Measurements from ENCODE around the gene GPAM. TPM values are rescaled to one million over a fixed set of nuclear protein-coding genes. Genes with fewer than 3 reads are reported as not detected.

The GPAM gene
- total RNA-seq, 2 donors from 2014 or later, result 7.8 to 9.3 TPM

GRCh38 chr10:112140110-112140970, 43.2 kb downstream of the GPAM start:
- Histone ChIP-seq H3K27ac (no peak overlapping the region), H3K4me1 (no peaks in the 10 kb centered on the region), H3K36me3 (no peaks in the 10 kb centered on the region), H3K4me3 (no peak overlapping the region), H3K9me3 (no peaks in the 10 kb centered on the region), H3K27me3 (no peaks in the 10 kb centered on the region)
- peak; percentile 82 for TF ChIP-seq CTCF (IDR thresholded peaks at IDR 0.05)
- peak; percentile 60 for DNase-seq (ENCODE audit: low spot score)

GRCh38 chr10:112139176-112139575, 44.4 kb downstream of the GPAM start:
- H3K27ac ChIP-seq, result no peak overlapping the region
- H3K36me3 ChIP-seq, result no peaks in the 10 kb centered on the region
- TF ChIP-seq CTCF (IDR thresholded peaks at IDR 0.05), result no peak
- DNase-seq (ENCODE audit: low spot score), result peak; percentile 30
- no peaks in the 10 kb centered on the region for H3K4me1 ChIP-seq
- no peak overlapping the region for H3K4me3 ChIP-seq
- no peaks in the 10 kb centered on the region for H3K27me3 ChIP-seq
- H3K9me3 ChIP-seq, result no peaks in the 10 kb centered on the region

GRCh38 chr10:112137154-112137987, 46.2 kb downstream of the GPAM start:
- Histone ChIP-seq H3K36me3 (no peaks in the 10 kb centered on the region), H3K27ac (no peak overlapping the region), H3K9me3 (no peaks in the 10 kb centered on the region), H3K4me3 (no peak overlapping the region), H3K4me1 (no peaks in the 10 kb centered on the region), H3K27me3 (no peaks in the 10 kb centered on the region)
- peak; percentile 74 for DNase-seq (ENCODE audit: low spot score)
- TF ChIP-seq CTCF (IDR thresholded peaks at IDR 0.05), result peak; percentile 87 to 96

GRCh38 chr10:112136486-112137153, 46.9 kb downstream of the GPAM start:
- H3K4me3 ChIP-seq, result no peak overlapping the region
- no peaks in the 10 kb centered on the region for H3K4me1 ChIP-seq
- no peak overlapping the region for H3K27ac ChIP-seq
- H3K27me3 ChIP-seq, result no peaks in the 10 kb centered on the region
- no peak for DNase-seq (ENCODE audit: low spot score)
- no peaks in the 10 kb centered on the region for H3K36me3 ChIP-seq
- no peaks in the 10 kb centered on the region for H3K9me3 ChIP-seq
- TF ChIP-seq CTCF (IDR thresholded peaks at IDR 0.05), result no peak

- Histone ChIP-seq H3K4me3 (no peak overlapping the region), H3K4me1 (no peaks in the 10 kb centered on the region), H3K36me3 (no peaks in the 10 kb centered on the region), H3K27ac (no peak overlapping the region), H3K27me3 (no peaks in the 10 kb centered on the region), H3K9me3 (no peaks in the 10 kb centered on the region)
- DNase-seq (ENCODE audit: low spot score), result no peak
- TF ChIP-seq CTCF (IDR thresholded peaks at IDR 0.05), result no peak
Measured at GRCh38 chr10:112135604-112136003, 48.0 kb downstream of the GPAM start.
